IMR-90 (cell line): ENCODE measurements around the gene SHROOM3. TPM values are rescaled to one million over a fixed set of nuclear protein-coding genes. Genes with fewer than 3 reads are reported as not detected.

Experiments
- ATAC-seq: fragments of 200-7000 bp; cut with Tn5 transposase; 2 replicates; pipeline ENCODE4 v1.9.1; 2020; ENCODE audit warnings: low read depth, mild to moderate bottlenecking, moderate library complexity
- BruUV-seq: library from RNA; stranded (reverse); fragments of 400-500 nt; replicated peaks from 2 replicates; lab custom pipeline; 2021; lab: Mats Ljungman, UMichigan
- CTCF ChIA-PET: fragments of 300-600 bp; formaldehyde crosslinking; extraction: SDS; loops from one replicate; lab custom pipeline; 2021; ENCODE audit warnings: antibody characterized with exemption; lab: Yijun Ruan, JAX
- POLR2A ChIA-PET: fragments of 300-600 bp; sonication (Branson Sonifier 250); formaldehyde crosslinking; loops from one replicate; lab custom pipeline; 2022; ENCODE audit warnings: antibody characterized with exemption; ENCODE audit not compliant: unreplicated experiment; lab: Charles Lee
- DNase-seq: peaks from one replicate; pipeline ENCODE4 v3.0.0; 2013
- H2AFZ ChIP-seq: replicated peaks from 2 replicates; pipeline ENCODE3; 2013; ENCODE audit warnings: low read length, mild to moderate bottlenecking; ENCODE audit not compliant: poor library complexity
- H2AK5ac ChIP-seq: 2 replicates; pipeline ENCODE4 v1.6.1; 2013; ENCODE audit warnings: low read depth, low read length, inconsistent platforms
- H2AK9ac ChIP-seq: replicated peaks from 2 replicates; pipeline ENCODE3; 2013; ENCODE audit warnings: mild to moderate bottlenecking, low read depth, low read length, moderate library complexity; ENCODE audit not compliant: poor library complexity
- H2BK120ac ChIP-seq: 2 replicates; pipeline ENCODE4 v1.6.1; 2013; ENCODE audit warnings: low read depth, low read length, inconsistent platforms
- H2BK15ac ChIP-seq: 3 replicates; pipeline ENCODE4 v1.6.1; 2013; ENCODE audit warnings: low read depth, low read length, inconsistent platforms
- H2BK20ac ChIP-seq: 2 replicates; pipeline ENCODE4 v1.6.1; 2013; ENCODE audit warnings: low read depth, mild to moderate bottlenecking, inconsistent platforms, low read length, moderate library complexity
- H2BK5ac ChIP-seq: 2 replicates; pipeline ENCODE4 v1.6.1; 2013; ENCODE audit warnings: mild to moderate bottlenecking, low read depth, low read length, inconsistent platforms; ENCODE audit not compliant: poor library complexity, severe bottlenecking
- H3K14ac ChIP-seq: replicated peaks from 2 replicates; pipeline ENCODE4 v1.6.1; 2013; ENCODE audit warnings: low read depth, low read length, inconsistent platforms
- H3K18ac ChIP-seq: 2 replicates; pipeline ENCODE4 v1.6.1; 2013; ENCODE audit warnings: low read depth, low read length, control low read depth
- H3K23ac ChIP-seq: 2 replicates; pipeline ENCODE4 v1.6.1; 2013; ENCODE audit warnings: low read depth, low read length, inconsistent platforms
- H3K27ac ChIP-seq: 2 replicates; pipeline ENCODE4 v1.5.1; 2013; ENCODE audit warnings: mild to moderate bottlenecking, control low read depth, low read length; ENCODE audit not compliant: insufficient read depth
- H3K27me3 ChIP-seq: 2 replicates; pipeline ENCODE4 v1.6.1; 2013; ENCODE audit warnings: low read length; ENCODE audit not compliant: control insufficient read depth, insufficient read depth
- H3K36me3 ChIP-seq: 2 replicates; pipeline ENCODE4 v1.6.1; 2013; ENCODE audit warnings: low read length, mixed read lengths; ENCODE audit not compliant: control insufficient read depth, insufficient read depth
- H3K4ac ChIP-seq: 2 replicates; pipeline ENCODE4 v1.6.1; 2013; ENCODE audit warnings: low read depth, low read length, inconsistent platforms
- H3K4me1 ChIP-seq: 2 replicates; pipeline ENCODE4 v1.6.1; 2013; ENCODE audit warnings: low read length, mixed read lengths; ENCODE audit not compliant: control insufficient read depth, insufficient read depth
- H3K4me2 ChIP-seq: 2 replicates; pipeline ENCODE4 v1.6.1; 2013; ENCODE audit warnings: low read depth, mild to moderate bottlenecking, control low read depth, low read length, moderate library complexity
- H3K4me3 ChIP-seq: 2 replicates; pipeline ENCODE4 v1.5.1; 2013; ENCODE audit warnings: low read depth, mild to moderate bottlenecking, control low read depth, low read length, moderate library complexity; ENCODE audit not compliant: insufficient read depth
- H3K56ac ChIP-seq: 2 replicates; pipeline ENCODE4 v1.6.1; 2013; ENCODE audit warnings: low read length, inconsistent platforms; ENCODE audit not compliant: insufficient read depth; ENCODE audit errors: extremely low read depth
- H3K79me1 ChIP-seq, 2 experiments: 2 replicates each; pipeline ENCODE4 v1.6.1; 2013; ENCODE audit warnings: low read length in 2 of 2, inconsistent platforms in 1 of 2, low read depth in 1 of 2
- H3K9ac ChIP-seq: 2 replicates; pipeline ENCODE4 v1.6.1; 2013; ENCODE audit warnings: low read depth, low read length, control low read depth
- H3K9me1 ChIP-seq: 2 replicates; pipeline ENCODE4 v1.6.1; 2013; ENCODE audit warnings: low read length, inconsistent platforms; ENCODE audit not compliant: insufficient read depth
- H3K9me3 ChIP-seq: 2 replicates; pipeline ENCODE4 v1.6.1; 2013; ENCODE audit warnings: low read length; ENCODE audit not compliant: control insufficient read depth, insufficient read depth
- H4K20me1 ChIP-seq: 2 replicates; pipeline ENCODE4 v1.6.1; 2013; ENCODE audit warnings: low read length, inconsistent platforms; ENCODE audit not compliant: insufficient read depth
- H4K5ac ChIP-seq: 2 replicates; pipeline ENCODE4 v1.6.1; 2013; ENCODE audit warnings: mild to moderate bottlenecking, low read depth, low read length, control low read depth
- H4K8ac ChIP-seq, 2 experiments: 2 replicates each; pipeline ENCODE4 v1.6.1; 2013; ENCODE audit warnings: low read depth in 2 of 2, low read length in 2 of 2, control low read depth in 1 of 2, inconsistent platforms in 1 of 2
- H4K91ac ChIP-seq: 2 replicates; pipeline ENCODE4 v1.6.1; 2013; ENCODE audit warnings: low read depth, low read length, inconsistent platforms; ENCODE audit not compliant: insufficient read depth
- MAFK ChIP-seq: IDR thresholded peaks from 2 replicates; pipeline ENCODE4 v1.6.1; 2012; ENCODE audit warnings: low read depth, low read length, improper control_type of control experiment
- WGBS, 2 experiments: methylation state at CpG; one replicate each; pipeline versions ENCODE4 v1.1.5 to v1.1.7; 2013; ENCODE audit warnings: missing lambda C conversion rate in 2 of 2; ENCODE audit not compliant: insufficient read length in 1 of 2; ENCODE audit errors: extremely low coverage in 2 of 2; 5-methylcytosine and 5-hydroxymethylcytosine counted together
- dilution Hi-C: fragments of 300-500 bp; cut with HindIII; formaldehyde crosslinking; loops from one replicate; pipeline ENCODE4 v1.14.3; 2018; ENCODE audit warnings: low sequenced_read_pairs; ENCODE audit not compliant: unreplicated experiment
- in situ Hi-C: fragments of 300-500 bp; cut with MboI; formaldehyde crosslinking; loops from 3 replicates; pipeline ENCODE4 v1.14.3; 2019; ENCODE audit warnings: low sequenced_read_pairs, inconsistent platforms, mixed read lengths
- intact Hi-C: fragments of 100-400 bp; cut with micrococcal nuclease; formaldehyde crosslinking; loops from 2 replicates; pipeline ENCODE4 v1.10.0; 2022
- polyA plus RNA-seq, 3 experiments: library from polyadenylated mRNA; depleted of rRNA; stranded (reverse); fragments of >200 nt; gene quantifications; 2 replicates each; pipeline ENCODE4 v1.2.3, GENCODE V29; 2012; ENCODE audit warnings: low replicate concordance in 1 of 3
- total RNA-seq: library from RNA; depleted of rRNA; stranded (reverse); fragments of >200 nt; gene quantifications from 2 replicates; pipeline ENCODE4 v1.2.3, GENCODE V29; 2012

SHROOM3 gene
- total and polyA plus RNA-seq, 2 of the 4 experiments (the other 2 are of a cell fraction) = 10.8 to 19.5 TPM

- no peak overlapping the region for H4K5ac ChIP-seq
- H3K23ac ChIP-seq = no peak overlapping the region
- no peak overlapping the region for H3K18ac ChIP-seq
- H3K79me1 ChIP-seq = no peaks in the 10 kb centered on the region
- H3K4me3 ChIP-seq = no peak overlapping the region
- no peak overlapping the region for H3K27ac ChIP-seq
- H2AFZ ChIP-seq = no peak overlapping the region
- intact Hi-C loops (loop anchor here (5.0 kb wide), 1 partner anchor 32 kb away; no protein-coding TSS in a partner anchor), in situ Hi-C loops (no loop called here), dilution Hi-C loops (no loop called here)
- H2BK15ac ChIP-seq = no peak overlapping the region
- no peak overlapping the region for H2AK5ac ChIP-seq
- no peak overlapping the region for H3K4me2 ChIP-seq
- no peak overlapping the region for H3K4ac ChIP-seq
- no peak overlapping the region for H3K9ac ChIP-seq
- H2BK120ac ChIP-seq = no peak overlapping the region
- POLR2A ChIA-PET = no interaction called here
- TF ChIP-seq MAFK = no peak
- peaks cover 2% of the 10 kb centered on the region; the same call in 1 of the 2 replicates for H3K27me3 ChIP-seq
- no peaks in the 10 kb centered on the region for H3K4me1 ChIP-seq
- WGBS, 2 experiments = no CpG with 5 or more reads among the region's 3 CpGs
- H2AK9ac ChIP-seq = no peak overlapping the region
- BruUV-seq = no TSS peak
- no peak overlapping the region for H3K56ac ChIP-seq
- no peaks in the 10 kb centered on the region; the same call in 1 of the 2 replicates for H3K9me3 ChIP-seq
- no peak overlapping the region for H4K8ac ChIP-seq
- H4K20me1 ChIP-seq = no peaks in the 10 kb centered on the region
- no peaks in the 10 kb centered on the region for H3K9me1 ChIP-seq
- H2BK5ac ChIP-seq = no peak overlapping the region
- H2BK20ac ChIP-seq = no peak overlapping the region
- no peak for DNase-seq
- no peak overlapping the region for H4K91ac ChIP-seq
- H3K36me3 ChIP-seq = no peaks in the 10 kb centered on the region
- CTCF ChIA-PET = no interaction called here
- H3K14ac ChIP-seq = no peak overlapping the region
- no peak for ATAC-seq
These were observed 49.6 kb downstream of the SHROOM3 start for GRCh38 chr4:76484654-76485053.
